WTC11 (cell line): Measurements from ENCODE around the gene SH3BGR. TPM values are rescaled to one million over a fixed set of nuclear protein-coding genes. Genes with fewer than 3 reads are reported as not detected.

Experiments
- ATAC-seq: fragments of 200-7000 bp; cut with Tn5 transposase; 2 replicates; pipeline ENCODE4 v1.10.0; 2021; ENCODE audit warnings: mild to moderate bottlenecking, moderate library complexity
- CTCF ChIA-PET: fragments of 300-600 bp; sonication (Branson Sonifier 250); formaldehyde crosslinking; loops from one replicate; lab custom pipeline; 2021; ENCODE audit warnings: antibody characterized with exemption; lab: Charles Lee
- POLR2A ChIA-PET: fragments of 350-600 bp; sonication (Branson Sonifier 250); formaldehyde crosslinking; loops from one replicate; lab custom pipeline; 2021; ENCODE audit warnings: antibody characterized with exemption; lab: Charles Lee
- DNase-seq: peaks from one replicate; pipeline ENCODE4 v3.0.0; 2021; ENCODE audit warnings: low spot score
- H3K27ac Mint-ChIP-seq: 2 replicates; pipeline ENCODE4 v1.8.0; 2021; ENCODE audit warnings: mixed read lengths
- H3K27me3 Mint-ChIP-seq: 2 replicates; pipeline ENCODE4 v1.8.0; 2021; ENCODE audit warnings: low read depth, mild to moderate bottlenecking, moderate library complexity, mixed read lengths
- H3K36me3 Mint-ChIP-seq: 2 replicates; pipeline ENCODE4 v1.8.0; 2021; ENCODE audit warnings: mixed read lengths
- H3K4me1 Mint-ChIP-seq: 2 replicates; pipeline ENCODE4 v1.8.0; 2022; ENCODE audit warnings: mixed read lengths
- H3K4me3 Mint-ChIP-seq: 2 replicates; pipeline ENCODE4 v1.8.0; 2021; ENCODE audit warnings: mild to moderate bottlenecking, moderate library complexity, mixed read lengths
- H3K9me3 Mint-ChIP-seq: 2 replicates; pipeline ENCODE4 v1.8.0; 2021; ENCODE audit warnings: mixed read lengths
- AFF4 ChIP-seq: sonication (generic); formaldehyde crosslinking; IDR thresholded peaks from 2 replicates; pipeline ENCODE4 v1.8.1; 2023; ENCODE audit warnings: mild to moderate bottlenecking, missing genetic modification reagents, borderline replicate concordance
- ATF1 ChIP-seq: sonication (generic); formaldehyde crosslinking; IDR thresholded peaks from 2 replicates; pipeline ENCODE4 v1.8.1; 2023; ENCODE audit warnings: mild to moderate bottlenecking, moderate library complexity, missing genetic modification reagents
- ATF3 ChIP-seq: sonication (generic); formaldehyde crosslinking; conservative IDR thresholded peaks from 2 replicates; pipeline ENCODE4 v1.8.1; 2022; ENCODE audit warnings: mild to moderate bottlenecking, missing genetic modification reagents
- E2F4 ChIP-seq: sonication (generic); formaldehyde crosslinking; IDR thresholded peaks from 2 replicates; pipeline ENCODE4 v1.8.1; 2022; ENCODE audit warnings: low read depth, mild to moderate bottlenecking, moderate library complexity, missing genetic modification reagents, borderline replicate concordance
- E2F5 ChIP-seq: sonication (generic); formaldehyde crosslinking; IDR thresholded peaks from 2 replicates; pipeline ENCODE4 v1.8.1; 2022; ENCODE audit warnings: mild to moderate bottlenecking, moderate library complexity, missing genetic modification reagents
- FOXP1 ChIP-seq: sonication (generic); formaldehyde crosslinking; IDR thresholded peaks from 2 replicates; pipeline ENCODE4 v1.8.0; 2022; ENCODE audit warnings: missing genetic modification reagents, mild to moderate bottlenecking, moderate library complexity, borderline replicate concordance
- IRF2 ChIP-seq: sonication (generic); formaldehyde crosslinking; IDR thresholded peaks from 2 replicates; pipeline ENCODE4 v1.8.0; 2022; ENCODE audit warnings: low read depth, missing genetic modification reagents, borderline replicate concordance
- JAZF1 ChIP-seq: fragments of 250-450 bp; sonication (Bioruptor Pico); IDR thresholded peaks from 2 replicates; pipeline ENCODE4 v1.9.0; 2021; ENCODE audit warnings: moderate library complexity, mild to moderate bottlenecking, inconsistent platforms
- JUN ChIP-seq: sonication (generic); formaldehyde crosslinking; IDR thresholded peaks from 2 replicates; pipeline ENCODE4 v1.8.0; 2023; ENCODE audit warnings: mild to moderate bottlenecking, missing genetic modification reagents
- MXD4 ChIP-seq: fragments of 250-450 bp; sonication (Bioruptor Pico); IDR thresholded peaks from 2 replicates; pipeline ENCODE4 v1.8.0; 2021; ENCODE audit warnings: mild to moderate bottlenecking, moderate library complexity, borderline replicate concordance
- NR3C1 ChIP-seq: sonication (generic); formaldehyde crosslinking; conservative IDR thresholded peaks from 2 replicates; pipeline ENCODE4 v1.8.1; 2023; ENCODE audit warnings: low read depth, mild to moderate bottlenecking, missing genetic modification reagents
- OVOL2 ChIP-seq: fragments of 250-450 bp; sonication (Bioruptor Pico); IDR thresholded peaks from 2 replicates; pipeline ENCODE4 v1.9.0; 2021; ENCODE audit warnings: mild to moderate bottlenecking, borderline replicate concordance
- TP53 ChIP-seq: sonication (generic); formaldehyde crosslinking; IDR thresholded peaks from 2 replicates; pipeline ENCODE4 v1.8.1; 2023; ENCODE audit warnings: mild to moderate bottlenecking, missing genetic modification reagents
- ZNF121 ChIP-seq: sonication (generic); formaldehyde crosslinking; IDR thresholded peaks from 2 replicates; pipeline ENCODE4 v1.8.0; 2023; ENCODE audit warnings: missing genetic modification reagents
- ZNF263 ChIP-seq: sonication (generic); formaldehyde crosslinking; IDR thresholded peaks from 2 replicates; pipeline ENCODE4 v1.8.1; 2022; ENCODE audit warnings: low read depth, mild to moderate bottlenecking, moderate library complexity, missing genetic modification reagents
- total RNA-seq: library from RNA; stranded (reverse); gene quantifications from 3 replicates; pipeline ENCODE4 v1.2.3, GENCODE V29; 2021
- TF ChIP-seq, protein P1 (sequence below): sonication (generic); formaldehyde crosslinking; IDR thresholded peaks from 2 replicates; pipeline ENCODE4 v1.8.1; 2023; ENCODE audit warnings: mild to moderate bottlenecking, missing genetic modification reagents
- TF ChIP-seq, protein P2 (sequence below): fragments of 200-600 bp; IDR thresholded peaks from 2 replicates; pipeline ENCODE4 v1.8.0; 2022; ENCODE audit warnings: antibody characterized with exemption

SH3BGR gene
- total RNA-seq, 1 experiment from 2014 or later: 3.2 TPM

DNA sequence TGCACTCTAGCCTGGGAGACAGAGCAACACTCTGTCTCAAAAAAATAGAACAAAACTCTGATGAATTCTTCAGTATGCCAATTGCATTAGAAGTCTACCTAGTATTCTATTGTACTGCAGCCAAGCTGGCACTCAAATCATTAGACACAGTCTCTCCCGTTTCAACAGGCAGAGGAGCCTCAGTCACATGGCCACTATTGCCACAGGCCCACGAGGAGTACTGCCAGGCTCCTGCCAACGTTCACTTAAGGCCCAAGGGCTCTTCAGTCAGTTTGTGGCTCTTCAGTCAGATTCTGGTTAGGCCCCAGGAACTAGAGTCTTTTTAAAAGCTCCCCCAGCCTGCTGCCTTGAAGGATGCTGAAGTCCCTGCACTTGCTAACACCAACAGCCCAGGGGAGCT is 73.4 kb downstream of the SH3BGR start:
- no peak overlapping the region for H3K27ac Mint-ChIP-seq
- no peak for ATAC-seq

More for the DNA sequence above, 73.4 kb downstream of the SH3BGR start:
- Mint-ChIP-seq H3K27me3 (peaks cover 19% of the 10 kb centered on the region), H3K4me1 (peaks cover 42% of the 10 kb centered on the region), H3K36me3 (peaks cover 21% of the 10 kb centered on the region), H3K9me3 (peaks cover 28% of the 10 kb centered on the region), H3K4me3 (no peak overlapping the region)
- TF ChIP-seq E2F4 (CRISPR knock-in tag): no peak
- no peak for TF ChIP-seq JUN (CRISPR knock-in tag)
- no peak for TF ChIP-seq E2F5 (CRISPR knock-in tag)
- no peak for TF ChIP-seq FOXP1 (CRISPR knock-in tag)
- TF ChIP-seq ATF3 (CRISPR knock-in tag): no peak
- no peak for TF ChIP-seq NR3C1 (CRISPR knock-in tag)
- no peak for TF ChIP-seq ATF1 (CRISPR knock-in tag)
- no peak for TF ChIP-seq ZNF263
- no peak for TF ChIP-seq ZNF121
- TF ChIP-seq, protein P1, sequence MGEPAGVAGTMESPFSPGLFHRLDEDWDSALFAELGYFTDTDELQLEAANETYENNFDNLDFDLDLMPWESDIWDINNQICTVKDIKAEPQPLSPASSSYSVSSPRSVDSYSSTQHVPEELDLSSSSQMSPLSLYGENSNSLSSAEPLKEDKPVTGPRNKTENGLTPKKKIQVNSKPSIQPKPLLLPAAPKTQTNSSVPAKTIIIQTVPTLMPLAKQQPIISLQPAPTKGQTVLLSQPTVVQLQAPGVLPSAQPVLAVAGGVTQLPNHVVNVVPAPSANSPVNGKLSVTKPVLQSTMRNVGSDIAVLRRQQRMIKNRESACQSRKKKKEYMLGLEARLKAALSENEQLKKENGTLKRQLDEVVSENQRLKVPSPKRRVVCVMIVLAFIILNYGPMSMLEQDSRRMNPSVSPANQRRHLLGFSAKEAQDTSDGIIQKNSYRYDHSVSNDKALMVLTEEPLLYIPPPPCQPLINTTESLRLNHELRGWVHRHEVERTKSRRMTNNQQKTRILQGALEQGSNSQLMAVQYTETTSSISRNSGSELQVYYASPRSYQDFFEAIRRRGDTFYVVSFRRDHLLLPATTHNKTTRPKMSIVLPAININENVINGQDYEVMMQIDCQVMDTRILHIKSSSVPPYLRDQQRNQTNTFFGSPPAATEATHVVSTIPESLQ: no peak
- no peak for TF ChIP-seq OVOL2 (CRISPR knock-in tag)
- TF ChIP-seq, protein P2, sequence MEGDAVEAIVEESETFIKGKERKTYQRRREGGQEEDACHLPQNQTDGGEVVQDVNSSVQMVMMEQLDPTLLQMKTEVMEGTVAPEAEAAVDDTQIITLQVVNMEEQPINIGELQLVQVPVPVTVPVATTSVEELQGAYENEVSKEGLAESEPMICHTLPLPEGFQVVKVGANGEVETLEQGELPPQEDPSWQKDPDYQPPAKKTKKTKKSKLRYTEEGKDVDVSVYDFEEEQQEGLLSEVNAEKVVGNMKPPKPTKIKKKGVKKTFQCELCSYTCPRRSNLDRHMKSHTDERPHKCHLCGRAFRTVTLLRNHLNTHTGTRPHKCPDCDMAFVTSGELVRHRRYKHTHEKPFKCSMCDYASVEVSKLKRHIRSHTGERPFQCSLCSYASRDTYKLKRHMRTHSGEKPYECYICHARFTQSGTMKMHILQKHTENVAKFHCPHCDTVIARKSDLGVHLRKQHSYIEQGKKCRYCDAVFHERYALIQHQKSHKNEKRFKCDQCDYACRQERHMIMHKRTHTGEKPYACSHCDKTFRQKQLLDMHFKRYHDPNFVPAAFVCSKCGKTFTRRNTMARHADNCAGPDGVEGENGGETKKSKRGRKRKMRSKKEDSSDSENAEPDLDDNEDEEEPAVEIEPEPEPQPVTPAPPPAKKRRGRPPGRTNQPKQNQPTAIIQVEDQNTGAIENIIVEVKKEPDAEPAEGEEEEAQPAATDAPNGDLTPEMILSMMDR: no peak
- no peak for TF ChIP-seq AFF4 (CRISPR knock-in tag)
- TF ChIP-seq TP53 (CRISPR knock-in tag): no peak
- no peak for TF ChIP-seq JAZF1
- TF ChIP-seq MXD4 (CRISPR knock-in tag): no peak
- TF ChIP-seq IRF2 (CRISPR knock-in tag): no peak
- ChIA-PET POLR2A (no interaction called here), CTCF (no interaction called here)
- DNase-seq: no peak
